Caco-2 (cell line): ENCODE results near the gene UBXN10. TPM values are rescaled to one million over a fixed set of nuclear protein-coding genes. Genes with fewer than 3 reads are reported as not detected.

Experiments
- BruUV-seq: library from RNA; stranded (reverse); fragments of 400-500 nt; replicated peaks from 2 replicates; lab custom pipeline; 2021; lab: Mats Ljungman, UMichigan
- CTCF ChIA-PET: fragments of 300-600 bp; sonication (Branson Sonifier 250); formaldehyde crosslinking; loops from one replicate; lab custom pipeline; 2022; ENCODE audit warnings: antibody characterized with exemption; lab: Charles Lee
- POLR2A ChIA-PET: fragments of 300-600 bp; sonication (Branson Sonifier 250); formaldehyde crosslinking; loops from one replicate; lab custom pipeline; 2022; ENCODE audit warnings: antibody characterized with exemption; lab: Charles Lee
- DNase-seq, 2 experiments: peaks; one replicate each; pipeline versions ENCODE4 v3.0.0 to v3.0.0-alpha.2; 2020 to 2022
- H3K27me3 ChIP-seq: replicated peaks from 2 replicates; pipeline ENCODE4 v1.6.0; 2011; ENCODE audit warnings: low read length; ENCODE audit not compliant: control insufficient read depth, insufficient read depth
- H3K36me3 ChIP-seq: 2 replicates; pipeline ENCODE4 v1.5.1; 2011; ENCODE audit warnings: low read length; ENCODE audit not compliant: control insufficient read depth, insufficient read depth
- H3K4me1 ChIP-seq: fragments of 250-450 bp; sonication (Bioruptor Pico); 2 replicates; pipeline ENCODE4 v1.5.1; 2020; ENCODE audit warnings: mild to moderate bottlenecking
- H3K4me3 ChIP-seq: 2 replicates; pipeline ENCODE4 v1.5.1; 2011; ENCODE audit warnings: low read depth, mild to moderate bottlenecking, control low read depth, low read length
- H3K9me3 ChIP-seq: fragments of 250-450 bp; sonication (Bioruptor Pico); 2 replicates; pipeline ENCODE4 v1.5.1; 2020; ENCODE audit warnings: mild to moderate bottlenecking, moderate library complexity
- H3K27ac Mint-ChIP-seq: one replicate; pipeline ENCODE4 v1.8.0; 2022; ENCODE audit warnings: mixed read lengths; ENCODE audit not compliant: unreplicated experiment
- H3K27me3 Mint-ChIP-seq: one replicate; pipeline ENCODE4 v1.8.0; 2022; ENCODE audit warnings: mixed read lengths; ENCODE audit not compliant: insufficient read depth, unreplicated experiment
- H3K36me3 Mint-ChIP-seq: one replicate; pipeline ENCODE4 v1.8.0; 2022; ENCODE audit warnings: mild to moderate bottlenecking, mixed read lengths; ENCODE audit not compliant: insufficient read depth, unreplicated experiment
- H3K4me1 Mint-ChIP-seq: one replicate; pipeline ENCODE4 v1.8.0; 2022; ENCODE audit warnings: low read depth, mixed read lengths; ENCODE audit not compliant: unreplicated experiment
- H3K4me3 Mint-ChIP-seq: one replicate; pipeline ENCODE4 v1.8.0; 2022; ENCODE audit warnings: mild to moderate bottlenecking, moderate library complexity, mixed read lengths; ENCODE audit not compliant: unreplicated experiment
- H3K9me3 Mint-ChIP-seq: one replicate; pipeline ENCODE4 v1.8.0; 2022; ENCODE audit warnings: mixed read lengths; ENCODE audit not compliant: unreplicated experiment
- intact Hi-C: fragments of 100-400 bp; cut with micrococcal nuclease; formaldehyde crosslinking; loops from one replicate; pipeline ENCODE4 v1.10.0; 2022; ENCODE audit not compliant: unreplicated experiment
- total RNA-seq: library from RNA; stranded (reverse); gene quantifications from 2 replicates; pipeline ENCODE4 v1.2.3, GENCODE V29; 2022
- TF ChIP-seq, protein P1 (sequence below), 2 experiments: fragments of 200-600 bp in 1 of 2; IDR thresholded peaks; 1 replicate in 1 of 2; 2 replicates in 1 of 2; pipeline versions ENCODE4 v1.5.1 to v1.8.0; 2011 to 2022; ENCODE audit warnings: antibody characterized with exemption in 1 of 2, control low read depth in 1 of 2, inconsistent platforms in 1 of 2, low read depth in 1 of 2, low read length in 1 of 2, mild to moderate bottlenecking in 1 of 2, moderate library complexity in 1 of 2; ENCODE audit not compliant: insufficient read depth in 1 of 2, severe bottlenecking in 1 of 2, unreplicated experiment in 1 of 2

The UBXN10 gene
- total RNA-seq, 1 experiment from 2014 or later = 0.07 TPM

DNA sequence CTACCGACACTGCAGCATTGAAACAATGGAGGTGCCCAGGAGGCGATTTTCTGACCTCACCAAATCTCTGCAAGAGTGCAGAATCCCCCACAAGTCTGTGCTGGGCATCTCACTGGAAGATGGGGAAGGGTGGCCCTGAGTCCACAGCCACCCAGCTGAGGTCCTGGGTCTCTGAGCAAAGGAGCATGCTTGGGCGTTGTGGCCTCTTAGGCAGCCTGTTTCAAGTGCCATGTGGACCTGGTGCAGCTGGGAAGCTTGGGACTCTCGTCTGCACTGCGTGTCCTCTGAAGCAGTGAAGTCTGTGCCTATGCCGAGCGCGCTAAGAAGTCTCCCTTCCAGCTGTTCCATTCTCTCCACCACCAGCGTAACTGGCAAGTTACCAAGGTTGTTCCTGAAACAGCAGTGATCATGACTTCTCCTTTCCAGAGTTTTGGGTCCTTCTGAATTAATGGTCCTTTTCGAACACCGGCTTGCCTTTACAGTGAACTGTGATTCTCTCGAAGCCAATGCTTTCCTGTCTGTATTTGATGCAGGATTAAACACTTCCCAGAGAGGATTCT, 5.5 kb downstream of the UBXN10 start:
- Histone ChIP-seq H3K4me1 (no peaks in the 10 kb centered on the region), H3K27me3 (no peaks in the 10 kb centered on the region), H3K36me3 (no peaks in the 10 kb centered on the region), H3K4me3 (no peak overlapping the region), H3K9me3 (no peaks in the 10 kb centered on the region)
- no peak overlapping the region for H3K4me3 Mint-ChIP-seq
- no peaks in the 10 kb centered on the region for H3K36me3 Mint-ChIP-seq
- no peak for DNase-seq
- peaks cover 12% of the 10 kb centered on the region for H3K27me3 Mint-ChIP-seq
- no peak overlapping the region for H3K27ac Mint-ChIP-seq
- H3K9me3 Mint-ChIP-seq = no peaks in the 10 kb centered on the region
- no TSS peak for BruUV-seq
- H3K4me1 Mint-ChIP-seq = no peaks in the 10 kb centered on the region
- intact Hi-C loops = no loop called here
- CTCF ChIA-PET = no interaction called here
- TF ChIP-seq, protein P1, sequence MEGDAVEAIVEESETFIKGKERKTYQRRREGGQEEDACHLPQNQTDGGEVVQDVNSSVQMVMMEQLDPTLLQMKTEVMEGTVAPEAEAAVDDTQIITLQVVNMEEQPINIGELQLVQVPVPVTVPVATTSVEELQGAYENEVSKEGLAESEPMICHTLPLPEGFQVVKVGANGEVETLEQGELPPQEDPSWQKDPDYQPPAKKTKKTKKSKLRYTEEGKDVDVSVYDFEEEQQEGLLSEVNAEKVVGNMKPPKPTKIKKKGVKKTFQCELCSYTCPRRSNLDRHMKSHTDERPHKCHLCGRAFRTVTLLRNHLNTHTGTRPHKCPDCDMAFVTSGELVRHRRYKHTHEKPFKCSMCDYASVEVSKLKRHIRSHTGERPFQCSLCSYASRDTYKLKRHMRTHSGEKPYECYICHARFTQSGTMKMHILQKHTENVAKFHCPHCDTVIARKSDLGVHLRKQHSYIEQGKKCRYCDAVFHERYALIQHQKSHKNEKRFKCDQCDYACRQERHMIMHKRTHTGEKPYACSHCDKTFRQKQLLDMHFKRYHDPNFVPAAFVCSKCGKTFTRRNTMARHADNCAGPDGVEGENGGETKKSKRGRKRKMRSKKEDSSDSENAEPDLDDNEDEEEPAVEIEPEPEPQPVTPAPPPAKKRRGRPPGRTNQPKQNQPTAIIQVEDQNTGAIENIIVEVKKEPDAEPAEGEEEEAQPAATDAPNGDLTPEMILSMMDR (IDR thresholded peaks at IDR 0.05; ENCODE audit: insufficient read depth in 1 of 2, low read depth in 1 of 2, low read length in 1 of 2, severe bottlenecking in 1 of 2, unreplicated experiment in 1 of 2) = no peak
- POLR2A ChIA-PET = no interaction called here

DNA sequence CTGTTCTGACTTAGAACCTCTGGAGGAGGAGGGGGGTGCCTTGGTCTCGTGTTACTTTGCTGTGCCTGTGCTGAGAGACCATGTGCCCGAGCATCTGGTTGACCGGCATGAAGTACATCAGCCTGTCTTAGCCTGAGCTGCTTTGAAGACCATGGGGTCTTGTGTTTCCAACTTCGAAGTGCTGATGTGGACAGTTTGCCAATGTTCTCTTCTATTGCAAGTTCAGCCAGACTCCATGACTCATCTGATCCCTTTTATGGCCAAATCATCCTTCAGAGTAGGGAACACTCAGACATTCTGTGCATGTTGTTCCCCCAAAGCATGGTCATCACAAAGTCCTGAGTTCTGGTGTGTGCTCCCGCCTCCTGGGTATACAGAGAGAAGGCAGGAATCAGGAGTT, 6.5 kb downstream of the UBXN10 start:
- Histone ChIP-seq H3K36me3 (no peaks in the 10 kb centered on the region), H3K4me3 (no peak overlapping the region), H3K9me3 (no peaks in the 10 kb centered on the region), H3K27me3 (no peaks in the 10 kb centered on the region), H3K4me1 (no peaks in the 10 kb centered on the region)
- Mint-ChIP-seq H3K4me1 (no peaks in the 10 kb centered on the region), H3K4me3 (no peak overlapping the region), H3K36me3 (no peaks in the 10 kb centered on the region), H3K9me3 (no peaks in the 10 kb centered on the region), H3K27ac (no peak overlapping the region), H3K27me3 (peaks cover 12% of the 10 kb centered on the region)
- intact Hi-C loops = no loop called here
- BruUV-seq = no TSS peak
- ChIA-PET POLR2A (no interaction called here), CTCF (no interaction called here)
- no peak for DNase-seq
- TF ChIP-seq, protein P1 (IDR thresholded peaks at IDR 0.05; ENCODE audit: insufficient read depth in 1 of 2, low read depth in 1 of 2, low read length in 1 of 2, severe bottlenecking in 1 of 2, unreplicated experiment in 1 of 2) = no peak

DNA sequence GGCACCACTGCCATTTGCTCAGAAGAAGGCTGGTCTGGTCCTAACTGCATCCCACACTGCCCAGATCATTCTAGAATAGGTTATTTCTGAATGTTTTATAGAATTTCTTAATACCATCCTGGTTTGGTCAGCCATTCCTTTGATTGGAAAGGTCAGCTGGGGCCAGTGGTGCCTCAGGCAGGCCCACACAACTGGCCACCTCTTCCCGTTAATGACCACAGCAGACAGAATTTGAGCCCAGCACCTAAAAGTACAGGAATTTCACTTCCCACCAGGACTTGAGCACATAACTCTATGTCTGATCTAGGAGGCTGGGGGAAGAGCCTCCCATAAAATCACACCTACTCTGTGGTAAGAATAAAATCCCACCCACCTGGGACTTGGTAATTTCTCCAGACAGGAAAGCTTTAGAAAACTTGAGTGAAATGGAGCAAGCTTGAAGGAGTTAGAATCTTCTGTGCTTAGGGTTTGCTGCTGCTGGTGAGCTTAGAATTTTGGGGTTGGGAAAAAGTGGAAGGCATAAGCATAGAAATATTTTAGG, 7.0 kb downstream of the UBXN10 start:
- no peaks in the 10 kb centered on the region for H3K4me1 ChIP-seq
- intact Hi-C loops = no loop called here
- TF ChIP-seq, protein P1 (IDR thresholded peaks at IDR 0.05; ENCODE audit: insufficient read depth in 1 of 2, low read depth in 1 of 2, low read length in 1 of 2, severe bottlenecking in 1 of 2, unreplicated experiment in 1 of 2) = no peak
- ChIA-PET POLR2A (no interaction called here), CTCF (no interaction called here)
- Mint-ChIP-seq H3K27ac (no peak overlapping the region), H3K36me3 (no peaks in the 10 kb centered on the region), H3K4me3 (no peak overlapping the region), H3K9me3 (no peaks in the 10 kb centered on the region), H3K27me3 (peaks cover 11% of the 10 kb centered on the region), H3K4me1 (no peaks in the 10 kb centered on the region)
- BruUV-seq = no TSS peak
- H3K36me3 ChIP-seq = no peaks in the 10 kb centered on the region
- no peaks in the 10 kb centered on the region for H3K27me3 ChIP-seq
- DNase-seq = no peak
- no peaks in the 10 kb centered on the region for H3K9me3 ChIP-seq
- H3K4me3 ChIP-seq = no peak overlapping the region
